GM12878 (cell line): ENCODE measurements around the gene MOXD1. TPM values are rescaled to one million over a fixed set of nuclear protein-coding genes. Genes with fewer than 3 reads are reported as not detected.

ENCODE experiments used
- ATAC-seq: fragments of 200-7000 bp; cut with Tn5 transposase; 3 replicates; pipeline ENCODE4 v1.9.1; 2020; ENCODE audit warnings: mild to moderate bottlenecking, moderate library complexity
- BruUV-seq: library from RNA; stranded (reverse); fragments of 400-500 nt; replicated peaks from 2 replicates; lab custom pipeline; 2021; lab: Mats Ljungman, UMichigan
- CTCF ChIA-PET: fragments of 300-600 bp; sonication (Branson Sonifier 250); formaldehyde crosslinking; extraction: SDS; loops from one replicate; lab custom pipeline; 2021; ENCODE audit warnings: inconsistent platforms; lab: Yijun Ruan, JAX
- POLR2A ChIA-PET: fragments of 350-600 bp; formaldehyde crosslinking; extraction: SDS; loops from one replicate; lab custom pipeline; 2021; ENCODE audit warnings: inconsistent platforms; lab: Charles Lee
- RAD21 ChIA-PET: fragments of 300-600 bp; sonication (Branson Sonifier 250); formaldehyde crosslinking; loops from one replicate; lab custom pipeline; 2023; ENCODE audit warnings: antibody characterized with exemption; ENCODE audit not compliant: unreplicated experiment; lab: Charles Lee
- SMC1A ChIA-PET: fragments of 300-600 bp; sonication (Branson Sonifier 250); formaldehyde crosslinking; loops from one replicate; lab custom pipeline; 2023; ENCODE audit not compliant: unreplicated experiment, uncharacterized antibody; lab: Charles Lee
- DNase-seq: peaks from one replicate; pipeline ENCODE4 v3.0.0-alpha.2; 2011; ENCODE audit warnings: low read depth, low spot score
- FAIRE-seq: peaks from 3 replicates; lab custom pipeline; 2011; peaks lifted over from hg19 to GRCh38; lab: Jason Lieb, UNC
- H2AFZ ChIP-seq: 2 replicates; pipeline ENCODE4 v1.6.0; 2011; ENCODE audit warnings: low read depth, low read length, control low read depth; ENCODE audit not compliant: control insufficient read depth
- H3K27ac ChIP-seq: 2 replicates; pipeline ENCODE4 v1.5.1; 2011; ENCODE audit warnings: control low read depth; ENCODE audit not compliant: control insufficient read depth, insufficient read depth
- H3K27me3 ChIP-seq, 2 experiments: replicated peaks in 1 of 2; 2 replicates each; pipeline versions ENCODE4 v1.6.0 to v1.6.1; 2011; ENCODE audit warnings: low read length in 1 of 2; ENCODE audit not compliant: control insufficient read depth in 2 of 2, insufficient read depth in 2 of 2
- H3K36me3 ChIP-seq, 2 experiments: 2 replicates each; pipeline ENCODE4 v1.5.1; 2011; ENCODE audit warnings: low read length in 1 of 2; ENCODE audit not compliant: control insufficient read depth in 2 of 2, insufficient read depth in 2 of 2
- H3K4me1 ChIP-seq: 2 replicates; pipeline ENCODE4 v1.6.1; 2011; ENCODE audit warnings: mild to moderate bottlenecking, low read length, moderate library complexity, mixed read lengths; ENCODE audit not compliant: control insufficient read depth, insufficient read depth
- H3K4me2 ChIP-seq: 2 replicates; pipeline ENCODE4 v1.6.0; 2011; ENCODE audit warnings: control low read depth; ENCODE audit not compliant: control insufficient read depth, insufficient read depth
- H3K4me3 ChIP-seq: fragments of 200-600 bp; sonication (generic); 2 replicates; pipeline ENCODE4 v1.5.1; 2016
- H3K79me2 ChIP-seq: 2 replicates; pipeline ENCODE4 v1.6.0; 2011; ENCODE audit warnings: low read length; ENCODE audit not compliant: control insufficient read depth, insufficient read depth
- H3K9ac ChIP-seq: 2 replicates; pipeline ENCODE4 v1.8.0; 2011; ENCODE audit warnings: low read length, control low read depth, mixed read lengths; ENCODE audit not compliant: control insufficient read depth, insufficient read depth
- H3K9me3 ChIP-seq: replicated peaks from 3 replicates; pipeline ENCODE4 v1.5.1; 2011; ENCODE audit warnings: mild to moderate bottlenecking, low read length; ENCODE audit not compliant: control insufficient read depth, insufficient read depth
- H4K20me1 ChIP-seq: 2 replicates; pipeline ENCODE4 v1.6.0; 2011; ENCODE audit not compliant: control insufficient read depth, insufficient read depth
- CHD1 ChIP-seq: IDR thresholded peaks from 2 replicates; pipeline ENCODE4 v1.6.1; 2012; ENCODE audit warnings: low read depth, low read length, improper control_type of control experiment
- DPF2 ChIP-seq: fragments of 450-650 bp; IDR thresholded peaks from 2 replicates; pipeline ENCODE4 v1.6.1; 2017; ENCODE audit warnings: mild to moderate bottlenecking
- E4F1 ChIP-seq: fragments of 450-650 bp; IDR thresholded peaks from 2 replicates; pipeline ENCODE4 v1.6.1; 2018; ENCODE audit warnings: borderline replicate concordance, mild to moderate bottlenecking; ENCODE audit not compliant: partially characterized antibody
- EP300 ChIP-seq, 2 experiments: fragments of 150-350 bp in 1 of 2; IDR thresholded peaks; 2 replicates each; pipeline ENCODE4 v1.6.1; 2011 to 2012; ENCODE audit warnings: low read depth in 2 of 2, low read length in 2 of 2, borderline replicate concordance in 1 of 2, improper control_type of control experiment in 1 of 2, inconsistent platforms in 1 of 2; ENCODE audit not compliant: control insufficient read depth in 1 of 2
- EZH2 ChIP-seq: IDR thresholded peaks from 2 replicates; pipeline ENCODE4 v1.6.1; 2012; ENCODE audit warnings: low read depth, mild to moderate bottlenecking, control low read depth, inconsistent platforms, low read length, borderline replicate concordance; ENCODE audit not compliant: control insufficient read depth
- MXI1 ChIP-seq: fragments of 150-350 bp; IDR thresholded peaks from 2 replicates; pipeline ENCODE4 v1.6.1; 2011; ENCODE audit warnings: low read depth, mild to moderate bottlenecking, inconsistent platforms, low read length, improper control_type of control experiment
- MYC ChIP-seq: IDR thresholded peaks from 2 replicates; pipeline ENCODE4 v1.6.1; 2011; ENCODE audit warnings: mild to moderate bottlenecking, low read length, moderate library complexity, inconsistent platforms; ENCODE audit not compliant: insufficient read depth, insufficient replicate concordance, insufficient read length, severe bottlenecking
- PAX5 ChIP-seq: IDR thresholded peaks from 2 replicates; pipeline ENCODE4 v1.6.1; 2011; ENCODE audit warnings: low read depth, low read length, borderline replicate concordance
- POLR2AphosphoS5 ChIP-seq: IDR thresholded peaks from 2 replicates; pipeline ENCODE4 v1.6.1; 2011; ENCODE audit warnings: mild to moderate bottlenecking, low read length, inconsistent platforms
- RBBP5 ChIP-seq: fragments of 200-600 bp; sonication (generic); conservative IDR thresholded peaks from 2 replicates; pipeline ENCODE4 v1.6.1; 2016
- SP1 ChIP-seq: IDR thresholded peaks from one replicate; pipeline ENCODE4 v1.6.1; 2011; ENCODE audit warnings: low read depth, low read length
- SPI1 ChIP-seq: IDR thresholded peaks from 2 replicates; pipeline ENCODE4 v1.6.1; 2011; ENCODE audit warnings: low read depth, mild to moderate bottlenecking, low read length, moderate library complexity, borderline replicate concordance; ENCODE audit not compliant: insufficient read depth
- TBL1XR1 ChIP-seq: IDR thresholded peaks from 2 replicates; pipeline ENCODE4 v1.6.1; 2012; ENCODE audit warnings: low read depth, low read length, improper control_type of control experiment
- ZNF274 ChIP-seq: IDR thresholded peaks from one replicate; pipeline ENCODE4 v1.8.0; 2011; ENCODE audit not compliant: insufficient read length, insufficient read depth
- WGBS: methylation state at CpG from one replicate; pipeline ENCODE4 v1.1.6; 2016; ENCODE audit warnings: low lambda C conversion rate; ENCODE audit not compliant: insufficient replicate concordance, insufficient coverage; ENCODE audit errors: missing lambda C conversion rate; 5-methylcytosine and 5-hydroxymethylcytosine counted together
- in situ Hi-C: fragments of 300-500 bp; cut with MboI; formaldehyde crosslinking; loops from 9 replicates; pipeline ENCODE4 v1.14.3; 2018; ENCODE audit warnings: mixed read lengths
- intact Hi-C: fragments of 100-400 bp; cut with micrococcal nuclease; formaldehyde crosslinking; loops from one replicate; pipeline ENCODE4 v1.14.2; 2022; ENCODE audit not compliant: unreplicated experiment
- polyA plus RNA-seq, 11 experiments: library from polyadenylated mRNA; depleted of rRNA in 4 of 11; unstranded in 6 of 11; stranded (reverse) in 5 of 11; fragments of >200 nt; fragmentation: Nextera tagmentation in 4 of 11; fragmentation: Illumina TruSeq in 1 of 11; extraction: Ambion mirVana in 4 of 11; extraction: Trizol in 1 of 11; gene quantifications; 1 replicate in 1 of 11; 2 replicates in 10 of 11; pipeline versions ENCODE4 v1.2.1 to v1.2.3, GENCODE V29; 2011 to 2016; ENCODE audit warnings: inconsistent platforms in 2 of 11, missing spikeins in 2 of 11, low read depth in 1 of 11
- total RNA-seq, 4 experiments: library from RNA; depleted of rRNA in 3 of 4; stranded (reverse); fragments of >200 nt in 3 of 4; fragmentation: Illumina TruSeq in 1 of 4; extraction: Trizol in 1 of 4; gene quantifications; 2 replicates each; pipeline versions ENCODE4 v1.2.1 to v1.2.3, GENCODE V29; 2013 to 2021
- TF ChIP-seq, protein P1 (sequence below): IDR thresholded peaks from 2 replicates; pipeline ENCODE4 v1.6.1; 2012; ENCODE audit warnings: improper control_type of control experiment, low read depth, low read length; ENCODE audit not compliant: insufficient replicate concordance

The MOXD1 gene
- total and polyA plus RNA-seq, 10 of the 15 experiments (the other 5 are each of a cell fraction or from before 2014, with no cell fraction given) = 0.03 to 2.1 (median 0.64) TPM

- intact Hi-C loops (no loop called here), in situ Hi-C loops (no loop called here)
- H3K9ac ChIP-seq = no peak overlapping the region
- H3K79me2 ChIP-seq = no peaks in the 10 kb centered on the region
- H3K4me3 ChIP-seq = no peak overlapping the region
- H2AFZ ChIP-seq = no peak overlapping the region
- no TSS peak for BruUV-seq
- no peak overlapping the region for H3K27ac ChIP-seq
- POLR2A ChIA-PET = no interaction called here
- DNase-seq (no peak), ATAC-seq (no peak), FAIRE-seq (no peak)
- no peaks in the 10 kb centered on the region for H4K20me1 ChIP-seq
- SMC1A ChIA-PET = interaction anchor here (1.1 to 1.6 kb wide), 3 partner anchors 8 to 133 kb away, joined by 3 to 7 read pairs (median 4); no protein-coding TSS in a partner anchor
- no peaks in the 10 kb centered on the region; the same call in 1 of the 2 replicates for H3K4me1 ChIP-seq
- RAD21 ChIA-PET = no interaction called here
- no peaks in the 10 kb centered on the region; the same call in 2 of the 3 replicates for H3K9me3 ChIP-seq
- CTCF ChIA-PET = interaction anchor here (0.6 to 1.8 kb wide), 3 partner anchors 20 to 112 kb away, joined by 3 to 7 read pairs (median 4); no protein-coding TSS in a partner anchor
- no peaks in the 10 kb centered on the region for H3K27me3 ChIP-seq
- 67% methylated on average over 5 of the region's 5 CpGs for WGBS
- H3K36me3 ChIP-seq = no peaks in the 10 kb centered on the region
- no peak overlapping the region for H3K4me2 ChIP-seq
- TF ChIP-seq CHD1 (no peak), DPF2 (no peak), EZH2 (no peak), MYC (no peak), TBL1XR1 (no peak), SP1 (no peak), SPI1 (no peak), EP300 (IDR thresholded peaks at IDR 0.05; ENCODE audit: borderline replicate concordance in 1 of 2, control insufficient read depth in 1 of 2, low read depth in 2 of 2, low read length in 2 of 2) (no peak), E4F1 (no peak), PAX5 (no peak), RBBP5 (no peak), ZNF274 (no peak), POLR2AphosphoS5 (no peak), MXI1 (no peak)
- TF ChIP-seq, protein P1, sequence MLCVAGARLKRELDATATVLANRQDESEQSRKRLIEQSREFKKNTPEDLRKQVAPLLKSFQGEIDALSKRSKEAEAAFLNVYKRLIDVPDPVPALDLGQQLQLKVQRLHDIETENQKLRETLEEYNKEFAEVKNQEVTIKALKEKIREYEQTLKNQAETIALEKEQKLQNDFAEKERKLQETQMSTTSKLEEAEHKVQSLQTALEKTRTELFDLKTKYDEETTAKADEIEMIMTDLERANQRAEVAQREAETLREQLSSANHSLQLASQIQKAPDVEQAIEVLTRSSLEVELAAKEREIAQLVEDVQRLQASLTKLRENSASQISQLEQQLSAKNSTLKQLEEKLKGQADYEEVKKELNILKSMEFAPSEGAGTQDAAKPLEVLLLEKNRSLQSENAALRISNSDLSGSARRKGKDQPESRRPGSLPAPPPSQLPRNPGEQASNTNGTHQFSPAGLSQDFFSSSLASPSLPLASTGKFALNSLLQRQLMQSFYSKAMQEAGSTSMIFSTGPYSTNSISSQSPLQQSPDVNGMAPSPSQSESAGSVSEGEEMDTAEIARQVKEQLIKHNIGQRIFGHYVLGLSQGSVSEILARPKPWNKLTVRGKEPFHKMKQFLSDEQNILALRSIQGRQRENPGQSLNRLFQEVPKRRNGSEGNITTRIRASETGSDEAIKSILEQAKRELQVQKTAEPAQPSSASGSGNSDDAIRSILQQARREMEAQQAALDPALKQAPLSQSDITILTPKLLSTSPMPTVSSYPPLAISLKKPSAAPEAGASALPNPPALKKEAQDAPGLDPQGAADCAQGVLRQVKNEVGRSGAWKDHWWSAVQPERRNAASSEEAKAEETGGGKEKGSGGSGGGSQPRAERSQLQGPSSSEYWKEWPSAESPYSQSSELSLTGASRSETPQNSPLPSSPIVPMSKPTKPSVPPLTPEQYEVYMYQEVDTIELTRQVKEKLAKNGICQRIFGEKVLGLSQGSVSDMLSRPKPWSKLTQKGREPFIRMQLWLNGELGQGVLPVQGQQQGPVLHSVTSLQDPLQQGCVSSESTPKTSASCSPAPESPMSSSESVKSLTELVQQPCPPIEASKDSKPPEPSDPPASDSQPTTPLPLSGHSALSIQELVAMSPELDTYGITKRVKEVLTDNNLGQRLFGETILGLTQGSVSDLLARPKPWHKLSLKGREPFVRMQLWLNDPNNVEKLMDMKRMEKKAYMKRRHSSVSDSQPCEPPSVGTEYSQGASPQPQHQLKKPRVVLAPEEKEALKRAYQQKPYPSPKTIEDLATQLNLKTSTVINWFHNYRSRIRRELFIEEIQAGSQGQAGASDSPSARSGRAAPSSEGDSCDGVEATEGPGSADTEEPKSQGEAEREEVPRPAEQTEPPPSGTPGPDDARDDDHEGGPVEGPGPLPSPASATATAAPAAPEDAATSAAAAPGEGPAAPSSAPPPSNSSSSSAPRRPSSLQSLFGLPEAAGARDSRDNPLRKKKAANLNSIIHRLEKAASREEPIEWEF = no peak
These were observed 11.6 kb upstream of the MOXD1 start for GRCh38 chr6:132412656-132413498.
